ENCODE data around the gene SLC7A4.
"Not testable (repeated sequence)": the region's sequence is repeated elsewhere in the genome, so short reads cannot be mapped to it uniquely, and the experiment has no call there.

SLC7A4 gene

GRCh38 chr22:21032037-21032867 is at the start of gene SLC7A4:
SLC7A4 (minus strand) TSS chr22:21032561; CDS start chr22:21031812, 749 bp downstream.
- H3K27ac Mint-ChIP-seq (ENCODE audit: low read depth) = no peak within 1 kb of the TSS
- no peaks in the 10 kb centered on the region for H3K9me3 Mint-ChIP-seq
- peaks cover 7% of the 10 kb centered on the region for H3K4me1 Mint-ChIP-seq
- H3K36me3 Mint-ChIP-seq (ENCODE audit: insufficient read depth) = peaks cover 2% of the 10 kb centered on the region
- ATAC-seq (replicated peaks; ENCODE audit: extremely low read depth, poor library complexity, severe bottlenecking) = no peak
- peaks cover 48% of the 10 kb centered on the region for H3K27me3 Mint-ChIP-seq
- H3K4me3 Mint-ChIP-seq = peak within 1 kb of the TSS; percentile 27
- DNase-seq (ENCODE audit: low spot score in 2 of 2) = no peak

GRCh38 chr22:21080435-21081137 is 48.2 kb upstream of the SLC7A4 start:
- Mint-ChIP-seq H3K9me3 (no peaks in the 10 kb centered on the region), H3K36me3 (ENCODE audit: insufficient read depth) (no peaks in the 10 kb centered on the region), H3K4me1 (no peaks in the 10 kb centered on the region), H3K27me3 (no peaks in the 10 kb centered on the region), H3K27ac (ENCODE audit: low read depth) (no peak overlapping the region), H3K4me3 (no peak overlapping the region)
- ATAC-seq (replicated peaks; ENCODE audit: extremely low read depth, poor library complexity, severe bottlenecking) (no peak), DNase-seq (ENCODE audit: low spot score in 2 of 2) (no peak)

- Mint-ChIP-seq H3K36me3 (ENCODE audit: insufficient read depth) (no peaks in the 10 kb centered on the region), H3K27me3 (no peaks in the 10 kb centered on the region), H3K9me3 (no peaks in the 10 kb centered on the region), H3K4me1 (no peaks in the 10 kb centered on the region), H3K4me3 (no peak overlapping the region), H3K27ac (ENCODE audit: low read depth) (no peak overlapping the region)
- ATAC-seq (replicated peaks; ENCODE audit: extremely low read depth, poor library complexity, severe bottlenecking) (no peak), DNase-seq (ENCODE audit: low spot score in 2 of 2) (no peak)
Observed at GRCh38 chr22:21079493-21079892, 47.1 kb upstream of the SLC7A4 start.

GRCh38 chr22:21078916-21079315 is 46.6 kb upstream of the SLC7A4 start:
- Mint-ChIP-seq H3K4me3 (no peak overlapping the region), H3K4me1 (no peaks in the 10 kb centered on the region), H3K36me3 (ENCODE audit: insufficient read depth) (no peaks in the 10 kb centered on the region), H3K27me3 (no peaks in the 10 kb centered on the region), H3K9me3 (no peaks in the 10 kb centered on the region), H3K27ac (ENCODE audit: low read depth) (no peak overlapping the region)
- no peak for DNase-seq (ENCODE audit: low spot score in 2 of 2)
- no peak for ATAC-seq (replicated peaks; ENCODE audit: extremely low read depth, poor library complexity, severe bottlenecking)

- Mint-ChIP-seq H3K4me1 (no peaks in the 10 kb centered on the region), H3K36me3 (ENCODE audit: insufficient read depth) (peaks cover 1% of the 10 kb centered on the region), H3K27me3 (no peaks in the 10 kb centered on the region), H3K4me3 (no peak overlapping the region), H3K27ac (ENCODE audit: low read depth) (no peak overlapping the region), H3K9me3 (no peaks in the 10 kb centered on the region)
- DNase-seq (ENCODE audit: low spot score in 2 of 2) = no peak
- ATAC-seq (replicated peaks; ENCODE audit: extremely low read depth, poor library complexity, severe bottlenecking) = no peak
Observed at GRCh38 chr22:21077884-21078508, 45.6 kb upstream of the SLC7A4 start.

- H3K9me3 Mint-ChIP-seq = no peaks in the 10 kb centered on the region
Observed at GRCh38 chr22:21076912-21077625, 44.7 kb upstream of the SLC7A4 start.

GRCh38 chr22:21075516-21076138 is 43.3 kb upstream of the SLC7A4 start:
- peaks cover 1% of the 10 kb centered on the region for H3K36me3 Mint-ChIP-seq (ENCODE audit: insufficient read depth)
- no peak for ATAC-seq (replicated peaks; ENCODE audit: extremely low read depth, poor library complexity, severe bottlenecking)
- H3K27me3 Mint-ChIP-seq = no peaks in the 10 kb centered on the region
- no peaks in the 10 kb centered on the region for H3K4me1 Mint-ChIP-seq
- no peaks in the 10 kb centered on the region for H3K9me3 Mint-ChIP-seq
- H3K27ac Mint-ChIP-seq (ENCODE audit: low read depth) = no peak overlapping the region
- no peak overlapping the region for H3K4me3 Mint-ChIP-seq
- DNase-seq (ENCODE audit: low spot score in 2 of 2) = no peak

More at GRCh38 chr22:21076912-21077625, 44.7 kb upstream of the SLC7A4 start:
- no peaks in the 10 kb centered on the region for H3K27me3 Mint-ChIP-seq
- no peak overlapping the region for H3K4me3 Mint-ChIP-seq
- H3K4me1 Mint-ChIP-seq = no peaks in the 10 kb centered on the region
- H3K36me3 Mint-ChIP-seq (ENCODE audit: insufficient read depth) = peaks cover 1% of the 10 kb centered on the region
- DNase-seq (ENCODE audit: low spot score in 2 of 2) = no peak
- H3K27ac Mint-ChIP-seq (ENCODE audit: low read depth) = no peak overlapping the region
- ATAC-seq (replicated peaks; ENCODE audit: extremely low read depth, poor library complexity, severe bottlenecking) = no peak

GRCh38 chr22:21074102-21074715 is 41.8 kb upstream of the SLC7A4 start:
- ATAC-seq (replicated peaks; ENCODE audit: extremely low read depth, poor library complexity, severe bottlenecking) = no peak
- DNase-seq (ENCODE audit: low spot score in 2 of 2) = no peak
- H3K9me3 Mint-ChIP-seq = no peaks in the 10 kb centered on the region
- H3K36me3 Mint-ChIP-seq (ENCODE audit: insufficient read depth) = peaks cover 1% of the 10 kb centered on the region
- H3K27ac Mint-ChIP-seq (ENCODE audit: low read depth) = no peak overlapping the region
- no peak overlapping the region for H3K4me3 Mint-ChIP-seq
- no peaks in the 10 kb centered on the region for H3K27me3 Mint-ChIP-seq
- H3K4me1 Mint-ChIP-seq = no peaks in the 10 kb centered on the region

GRCh38 chr22:21073482-21073881 is 41.1 kb upstream of the SLC7A4 start:
- ATAC-seq (replicated peaks; ENCODE audit: extremely low read depth, poor library complexity, severe bottlenecking) (no peak), DNase-seq (ENCODE audit: low spot score in 2 of 2) (no peak)
- no peaks in the 10 kb centered on the region for H3K4me1 Mint-ChIP-seq
- H3K4me3 Mint-ChIP-seq = no peak overlapping the region
- H3K9me3 Mint-ChIP-seq = no peaks in the 10 kb centered on the region
- no peak overlapping the region for H3K27ac Mint-ChIP-seq (ENCODE audit: low read depth)
- H3K27me3 Mint-ChIP-seq = no peaks in the 10 kb centered on the region
- H3K36me3 Mint-ChIP-seq (ENCODE audit: insufficient read depth) = peaks cover 1% of the 10 kb centered on the region

GRCh38 chr22:21073023-21073422 is 40.7 kb upstream of the SLC7A4 start:
- no peaks in the 10 kb centered on the region for H3K9me3 Mint-ChIP-seq
- DNase-seq (ENCODE audit: low spot score in 2 of 2) (no peak), ATAC-seq (replicated peaks; ENCODE audit: extremely low read depth, poor library complexity, severe bottlenecking) (no peak)
- H3K27me3 Mint-ChIP-seq = no peaks in the 10 kb centered on the region
- no peak overlapping the region for H3K27ac Mint-ChIP-seq (ENCODE audit: low read depth)
- peaks cover 1% of the 10 kb centered on the region for H3K36me3 Mint-ChIP-seq (ENCODE audit: insufficient read depth)
- peaks cover 4% of the 10 kb centered on the region for H3K4me1 Mint-ChIP-seq
- H3K4me3 Mint-ChIP-seq = no peak overlapping the region

- H3K9me3 Mint-ChIP-seq; H3K4me1 Mint-ChIP-seq; DNase-seq (ENCODE audit: low spot score in 2 of 2); H3K27me3 Mint-ChIP-seq; H3K36me3 Mint-ChIP-seq (ENCODE audit: insufficient read depth); H3K27ac Mint-ChIP-seq (ENCODE audit: low read depth); H3K4me3 Mint-ChIP-seq; ATAC-seq (replicated peaks; ENCODE audit: extremely low read depth, poor library complexity, severe bottlenecking): not testable (repeated sequence)
Observed at GRCh38 chr22:21071796-21072195, 39.4 kb upstream of the SLC7A4 start.

Data from central memory CD8-positive, alpha-beta T cell (primary cell).